Ishikawa (cell line): ENCODE results near the gene EPS8L2.
A peak's percentile ranks its signal among the peaks of the same experiment; 100 is the strongest.

Experiments used
- CEBPB ChIP-seq: IDR thresholded peaks from 2 replicates; pipeline ENCODE4 v1.6.1; 2012
- CREB1 ChIP-seq: IDR thresholded peaks from 2 replicates; pipeline ENCODE4 v1.6.1; 2012; ENCODE audit warnings: low read depth
- EGR1 ChIP-seq: IDR thresholded peaks from 2 replicates; pipeline ENCODE4 v1.6.1; 2012
- EP300 ChIP-seq: IDR thresholded peaks from 2 replicates; pipeline ENCODE4 v1.6.1; 2012; ENCODE audit warnings: borderline replicate concordance
- FOXM1 ChIP-seq: IDR thresholded peaks from 2 replicates; pipeline ENCODE4 v1.6.1; 2012; ENCODE audit warnings: low read depth, borderline replicate concordance
- NFIC ChIP-seq: IDR thresholded peaks from 2 replicates; pipeline ENCODE4 v1.6.1; 2012
- RAD21 ChIP-seq: IDR thresholded peaks from 2 replicates; pipeline ENCODE4 v1.6.1; 2012; ENCODE audit warnings: low read depth
- TAF1 ChIP-seq: IDR thresholded peaks from 2 replicates; pipeline ENCODE4 v1.6.1; 2012; ENCODE audit warnings: low read depth, mild to moderate bottlenecking
- TCF12 ChIP-seq: IDR thresholded peaks from 2 replicates; pipeline ENCODE4 v1.6.1; 2012; ENCODE audit warnings: low read depth
- TEAD4 ChIP-seq: IDR thresholded peaks from 2 replicates; pipeline ENCODE4 v1.6.1; 2012
- YY1 ChIP-seq: IDR thresholded peaks from 2 replicates; pipeline ENCODE4 v1.6.1; 2012; ENCODE audit warnings: low read depth
- ZBTB7A ChIP-seq: IDR thresholded peaks from 2 replicates; pipeline ENCODE4 v1.6.1; 2012; ENCODE audit warnings: low read depth
- TF ChIP-seq, protein P1 (sequence below): IDR thresholded peaks from 2 replicates; pipeline ENCODE4 v1.6.1; 2012
- TF ChIP-seq, protein P2 (sequence below): IDR thresholded peaks from 2 replicates; pipeline ENCODE4 v1.6.1; 2012; ENCODE audit warnings: low read depth, mild to moderate bottlenecking
- TF ChIP-seq, protein P3 (sequence below): IDR thresholded peaks from 2 replicates; pipeline ENCODE4 v1.6.1; 2012

EPS8L2 gene

DNA sequence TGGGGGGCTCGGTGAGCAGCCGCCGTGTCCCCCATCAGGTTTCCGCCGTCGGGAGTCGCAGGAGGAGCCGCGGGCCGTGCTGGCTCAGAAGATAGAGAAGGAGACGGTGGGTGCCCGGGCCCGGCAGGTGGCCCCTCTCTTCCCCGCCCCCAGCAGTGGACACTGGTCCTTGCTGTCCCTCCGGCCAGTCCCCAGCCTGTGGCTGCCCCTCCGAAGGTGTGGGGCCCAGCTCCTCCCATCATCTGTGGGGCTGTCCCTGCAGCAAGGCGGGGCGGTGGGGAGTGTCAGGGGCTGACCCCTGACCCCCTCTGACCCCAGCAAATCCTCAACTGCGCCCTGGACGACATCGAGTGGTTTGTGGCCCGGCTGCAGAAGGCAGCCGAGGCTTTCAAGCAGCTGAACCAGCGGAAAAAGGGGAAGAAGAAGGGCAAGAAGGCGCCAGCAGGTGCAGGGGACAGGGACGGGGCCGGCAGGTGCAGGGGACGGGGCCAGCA lies 15.3 kb downstream of the EPS8L2 start:
- TF ChIP-seq, protein P1, sequence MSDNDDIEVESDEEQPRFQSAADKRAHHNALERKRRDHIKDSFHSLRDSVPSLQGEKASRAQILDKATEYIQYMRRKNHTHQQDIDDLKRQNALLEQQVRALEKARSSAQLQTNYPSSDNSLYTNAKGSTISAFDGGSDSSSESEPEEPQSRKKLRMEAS, result no peak
- TF ChIP-seq CEBPB (no peak), TAF1 (no peak), FOXM1 (no peak), RAD21 (no peak), NFIC (no peak), ZBTB7A (no peak), YY1 (no peak)

DNA sequence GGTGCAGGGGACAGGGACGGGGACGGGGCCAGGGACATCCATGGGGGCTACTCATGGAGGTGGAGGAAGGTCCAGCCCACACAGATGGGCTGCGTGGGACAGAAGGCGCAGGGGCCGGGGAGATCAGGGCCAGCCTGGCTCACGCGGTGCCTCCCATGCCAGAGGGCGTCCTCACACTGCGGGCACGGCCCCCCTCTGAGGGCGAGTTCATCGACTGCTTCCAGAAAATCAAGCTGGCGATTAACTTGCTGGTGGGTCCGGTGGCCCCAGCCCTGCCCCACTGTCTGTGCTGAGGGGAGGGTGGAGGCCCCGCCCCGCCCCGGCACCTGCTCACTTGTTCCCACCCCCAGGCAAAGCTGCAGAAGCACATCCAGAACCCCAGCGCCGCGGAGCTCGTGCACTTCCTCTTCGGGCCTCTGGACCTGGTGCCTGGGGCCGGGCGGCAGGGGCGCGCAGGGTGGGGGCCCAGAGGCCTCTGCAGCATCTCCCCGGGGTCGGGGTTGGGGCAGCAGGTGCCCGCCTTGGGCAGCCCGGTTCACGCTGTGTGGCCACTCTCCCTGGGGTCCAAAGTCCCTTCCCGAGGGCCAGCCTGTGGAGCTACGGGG lies 15.8 kb downstream of the EPS8L2 start:
- TF ChIP-seq, protein P1, result no peak
- TF ChIP-seq CREB1 (no peak), ZBTB7A (no peak), TEAD4 (no peak), NFIC (no peak), FOXM1 (no peak), TCF12 (no peak)

DNA sequence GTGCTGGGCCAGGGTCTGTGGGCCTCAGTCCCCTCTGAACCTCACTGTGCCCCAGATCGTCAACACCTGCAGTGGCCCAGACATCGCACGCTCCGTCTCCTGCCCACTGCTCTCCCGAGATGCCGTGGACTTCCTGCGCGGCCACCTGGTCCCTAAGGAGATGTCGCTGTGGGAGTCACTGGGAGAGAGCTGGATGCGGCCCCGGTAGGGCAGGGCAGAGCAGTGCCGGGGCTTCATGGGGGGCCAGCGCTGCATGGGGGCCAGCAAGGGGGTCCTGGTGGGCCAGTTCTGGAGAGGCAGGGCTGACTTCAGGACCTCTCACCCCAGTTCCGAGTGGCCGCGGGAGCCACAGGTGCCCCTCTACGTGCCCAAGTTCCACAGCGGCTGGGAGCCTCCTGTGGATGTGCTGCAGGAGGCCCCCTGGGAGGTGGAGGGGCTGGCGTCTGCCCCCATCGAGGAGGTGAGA lies 16.3 kb downstream of the EPS8L2 start:
- TF ChIP-seq CEBPB, result no peak
- no peak for TF ChIP-seq TEAD4
- TF ChIP-seq ZBTB7A, result no peak
- TF ChIP-seq NFIC, result no peak
- no peak for TF ChIP-seq FOXM1
- TF ChIP-seq EP300, result no peak
- TF ChIP-seq, protein P2, sequence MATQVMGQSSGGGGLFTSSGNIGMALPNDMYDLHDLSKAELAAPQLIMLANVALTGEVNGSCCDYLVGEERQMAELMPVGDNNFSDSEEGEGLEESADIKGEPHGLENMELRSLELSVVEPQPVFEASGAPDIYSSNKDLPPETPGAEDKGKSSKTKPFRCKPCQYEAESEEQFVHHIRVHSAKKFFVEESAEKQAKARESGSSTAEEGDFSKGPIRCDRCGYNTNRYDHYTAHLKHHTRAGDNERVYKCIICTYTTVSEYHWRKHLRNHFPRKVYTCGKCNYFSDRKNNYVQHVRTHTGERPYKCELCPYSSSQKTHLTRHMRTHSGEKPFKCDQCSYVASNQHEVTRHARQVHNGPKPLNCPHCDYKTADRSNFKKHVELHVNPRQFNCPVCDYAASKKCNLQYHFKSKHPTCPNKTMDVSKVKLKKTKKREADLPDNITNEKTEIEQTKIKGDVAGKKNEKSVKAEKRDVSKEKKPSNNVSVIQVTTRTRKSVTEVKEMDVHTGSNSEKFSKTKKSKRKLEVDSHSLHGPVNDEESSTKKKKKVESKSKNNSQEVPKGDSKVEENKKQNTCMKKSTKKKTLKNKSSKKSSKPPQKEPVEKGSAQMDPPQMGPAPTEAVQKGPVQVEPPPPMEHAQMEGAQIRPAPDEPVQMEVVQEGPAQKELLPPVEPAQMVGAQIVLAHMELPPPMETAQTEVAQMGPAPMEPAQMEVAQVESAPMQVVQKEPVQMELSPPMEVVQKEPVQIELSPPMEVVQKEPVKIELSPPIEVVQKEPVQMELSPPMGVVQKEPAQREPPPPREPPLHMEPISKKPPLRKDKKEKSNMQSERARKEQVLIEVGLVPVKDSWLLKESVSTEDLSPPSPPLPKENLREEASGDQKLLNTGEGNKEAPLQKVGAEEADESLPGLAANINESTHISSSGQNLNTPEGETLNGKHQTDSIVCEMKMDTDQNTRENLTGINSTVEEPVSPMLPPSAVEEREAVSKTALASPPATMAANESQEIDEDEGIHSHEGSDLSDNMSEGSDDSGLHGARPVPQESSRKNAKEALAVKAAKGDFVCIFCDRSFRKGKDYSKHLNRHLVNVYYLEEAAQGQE, result no peak
- TF ChIP-seq YY1, result no peak

DNA sequence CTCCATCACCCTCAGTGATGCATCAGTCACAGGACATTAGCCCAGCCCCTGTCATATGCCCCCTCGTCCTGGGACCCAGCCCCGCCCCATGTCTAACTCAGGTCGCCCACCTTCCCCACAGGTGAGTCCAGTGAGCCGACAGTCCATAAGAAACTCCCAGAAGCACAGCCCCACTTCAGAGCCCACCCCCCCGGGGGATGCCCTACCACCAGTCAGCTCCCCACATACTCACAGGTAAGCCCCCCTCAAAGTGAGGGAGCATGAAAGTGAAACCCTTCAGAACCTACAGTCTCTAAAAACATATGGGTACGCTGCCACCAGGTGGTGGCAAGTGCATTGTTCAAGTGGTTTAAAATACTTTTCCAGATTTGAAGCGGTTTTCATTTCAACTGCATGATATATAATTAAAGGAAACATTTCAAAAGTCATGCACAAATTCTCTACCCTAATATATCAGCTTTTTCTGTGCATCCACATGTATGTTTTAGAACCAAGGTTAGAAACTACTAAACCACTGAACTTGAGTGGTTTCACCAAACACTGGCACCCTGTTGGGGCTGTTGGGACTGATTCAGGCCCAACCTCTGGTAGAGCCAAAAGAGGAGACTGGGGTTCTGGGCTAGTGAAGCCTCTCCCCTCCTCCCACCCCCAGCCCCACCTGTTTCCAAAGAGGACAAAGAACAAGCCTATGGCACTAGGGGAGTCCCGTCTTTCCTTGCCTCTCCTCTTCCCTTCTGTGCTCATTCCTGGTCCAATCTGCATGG lies 17.3 kb downstream of the EPS8L2 start:
- TF ChIP-seq RAD21, result peak; percentile 54
- TF ChIP-seq NFIC, result no peak

DNA sequence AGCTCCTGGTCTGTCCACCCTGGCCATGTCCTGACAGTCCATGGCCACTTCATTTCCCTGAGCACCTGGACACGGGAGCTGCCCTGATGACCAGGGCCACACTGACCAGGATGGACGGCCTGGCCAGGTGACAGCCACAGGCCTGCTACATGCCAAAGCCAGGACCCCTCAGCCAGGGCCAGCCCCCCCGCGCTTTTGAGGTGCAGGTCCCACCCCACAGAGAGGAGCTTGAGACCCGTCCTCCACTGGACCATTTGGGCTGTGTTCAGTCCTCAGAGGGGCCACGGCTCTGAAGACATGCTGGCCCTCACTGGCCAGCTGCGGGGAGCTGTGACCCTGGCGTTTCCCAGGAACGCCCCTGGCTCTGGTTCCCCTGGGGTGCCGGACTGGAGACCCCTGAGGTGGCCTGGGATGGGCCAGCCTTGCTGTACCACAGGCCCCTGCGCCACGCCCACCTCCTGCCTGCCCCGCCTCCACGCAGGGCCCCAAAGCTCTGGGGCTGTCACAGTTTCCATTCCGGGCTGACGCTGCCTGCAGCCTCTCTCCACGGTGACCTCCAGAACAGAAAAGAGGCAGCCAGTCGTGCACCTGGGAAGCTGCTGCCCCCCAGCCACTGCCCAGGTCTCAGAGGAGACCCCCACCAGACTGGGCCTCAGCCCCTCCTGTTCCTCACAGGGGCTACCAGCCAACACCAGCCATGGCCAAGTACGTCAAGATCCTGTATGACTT lies 18.2 kb downstream of the EPS8L2 start:
- TF ChIP-seq ZBTB7A (no peak), CREB1 (no peak), NFIC (no peak), TEAD4 (no peak), RAD21 (no peak), FOXM1 (no peak), EGR1 (no peak), TCF12 (no peak), TAF1 (no peak), YY1 (no peak), CEBPB (no peak), EP300 (no peak)
- TF ChIP-seq, protein P2, result no peak
- TF ChIP-seq, protein P3, sequence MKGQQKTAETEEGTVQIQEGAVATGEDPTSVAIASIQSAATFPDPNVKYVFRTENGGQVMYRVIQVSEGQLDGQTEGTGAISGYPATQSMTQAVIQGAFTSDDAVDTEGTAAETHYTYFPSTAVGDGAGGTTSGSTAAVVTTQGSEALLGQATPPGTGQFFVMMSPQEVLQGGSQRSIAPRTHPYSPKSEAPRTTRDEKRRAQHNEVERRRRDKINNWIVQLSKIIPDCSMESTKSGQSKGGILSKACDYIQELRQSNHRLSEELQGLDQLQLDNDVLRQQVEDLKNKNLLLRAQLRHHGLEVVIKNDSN, result no peak
- TF ChIP-seq, protein P1, result no peak
